ENCODE measurements around the gene BMP4. TPM values are rescaled to one million over a fixed set of nuclear protein-coding genes. Genes with fewer than 3 reads are reported as not detected.

BMP4 gene
- total and polyA plus RNA-seq, 2 donors (not counting 3 experiments of a cell fraction or from before 2014, with no cell fraction given), result 238 to 311 TPM

DNA sequence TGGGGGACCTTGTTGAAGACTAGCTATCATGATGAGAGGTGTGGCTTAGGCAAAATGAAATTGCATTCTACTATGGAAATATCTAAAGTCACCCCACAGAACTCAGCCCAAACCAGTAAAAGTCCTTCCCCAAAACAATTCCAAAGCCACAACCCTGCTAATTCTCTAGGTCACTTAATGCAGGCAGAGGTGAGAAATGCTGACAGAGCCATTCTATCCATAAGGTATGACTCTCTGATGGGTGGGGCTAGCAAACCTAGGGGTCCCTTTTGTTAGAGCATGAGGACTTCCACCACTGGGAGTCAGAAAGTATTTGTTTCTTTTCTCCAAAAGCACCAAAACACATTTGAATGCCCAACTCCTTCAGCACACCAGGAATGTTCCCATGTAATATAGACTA is 12.7 kb upstream of the BMP4 start:
- H3K4me2 ChIP-seq (ENCODE audit: insufficient read depth, low read length), result no peak overlapping the region
- dilution Hi-C loops (cut with MboI; ENCODE audit: extremely low pct_ligation_motif_present, low sequenced_read_pairs) (no loop called here), intact Hi-C loops (cut with micrococcal nuclease) (no loop called here)
- TF ChIP-seq FOS (IDR thresholded peaks at IDR 0.05; ENCODE audit: borderline replicate concordance, insufficient read depth, low read length) (no peak), JUN (IDR thresholded peaks at IDR 0.05; ENCODE audit: borderline replicate concordance, insufficient read depth, insufficient read length, low read depth) (no peak), EZH2 (IDR thresholded peaks at IDR 0.05; ENCODE audit: borderline replicate concordance, low read depth, low read length, severe bottlenecking) (no peak), POLR2A (IDR thresholded peaks at IDR 0.05; ENCODE audit: low read depth, low read length) (no peak), POLR2AphosphoS5 (IDR thresholded peaks at IDR 0.05; ENCODE audit: insufficient read depth, low read depth, low read length) (no peak), MYC (IDR thresholded peaks at IDR 0.05; ENCODE audit: low read depth, low read length) (no peak), GATA2 (IDR thresholded peaks at IDR 0.05; ENCODE audit: insufficient read depth, insufficient read length, low read depth, low read length) (no peak)
- TF ChIP-seq, protein P1, sequence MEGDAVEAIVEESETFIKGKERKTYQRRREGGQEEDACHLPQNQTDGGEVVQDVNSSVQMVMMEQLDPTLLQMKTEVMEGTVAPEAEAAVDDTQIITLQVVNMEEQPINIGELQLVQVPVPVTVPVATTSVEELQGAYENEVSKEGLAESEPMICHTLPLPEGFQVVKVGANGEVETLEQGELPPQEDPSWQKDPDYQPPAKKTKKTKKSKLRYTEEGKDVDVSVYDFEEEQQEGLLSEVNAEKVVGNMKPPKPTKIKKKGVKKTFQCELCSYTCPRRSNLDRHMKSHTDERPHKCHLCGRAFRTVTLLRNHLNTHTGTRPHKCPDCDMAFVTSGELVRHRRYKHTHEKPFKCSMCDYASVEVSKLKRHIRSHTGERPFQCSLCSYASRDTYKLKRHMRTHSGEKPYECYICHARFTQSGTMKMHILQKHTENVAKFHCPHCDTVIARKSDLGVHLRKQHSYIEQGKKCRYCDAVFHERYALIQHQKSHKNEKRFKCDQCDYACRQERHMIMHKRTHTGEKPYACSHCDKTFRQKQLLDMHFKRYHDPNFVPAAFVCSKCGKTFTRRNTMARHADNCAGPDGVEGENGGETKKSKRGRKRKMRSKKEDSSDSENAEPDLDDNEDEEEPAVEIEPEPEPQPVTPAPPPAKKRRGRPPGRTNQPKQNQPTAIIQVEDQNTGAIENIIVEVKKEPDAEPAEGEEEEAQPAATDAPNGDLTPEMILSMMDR (IDR thresholded peaks at IDR 0.05; ENCODE audit: extremely low read depth in 1 of 2, insufficient read depth in 1 of 2, low read depth in 1 of 2, low read length in 2 of 2), result no peak
- TF ChIP-seq, protein P2, sequence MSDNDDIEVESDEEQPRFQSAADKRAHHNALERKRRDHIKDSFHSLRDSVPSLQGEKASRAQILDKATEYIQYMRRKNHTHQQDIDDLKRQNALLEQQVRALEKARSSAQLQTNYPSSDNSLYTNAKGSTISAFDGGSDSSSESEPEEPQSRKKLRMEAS (IDR thresholded peaks at IDR 0.05; ENCODE audit: insufficient read depth, insufficient read length), result no peak
- H2AFZ ChIP-seq (ENCODE audit: low read depth, low read length), result no peak overlapping the region
- POLR2A ChIA-PET, result no interaction called here
- H4K20me1 ChIP-seq (replicated peaks; ENCODE audit: control insufficient read depth, extremely low read depth, insufficient read depth, low read length), result no peaks in the 10 kb centered on the region
- no peak overlapping the region for H3K4me3 ChIP-seq (replicated peaks in 1 of 3; ENCODE audit: insufficient read depth in 1 of 3, low read depth in 1 of 3, low read length in 3 of 3)
- H3K4me1 ChIP-seq (ENCODE audit: control insufficient read depth, extremely low read depth, insufficient read depth, low read length), result no peaks in the 10 kb centered on the region
- H3K9ac ChIP-seq (replicated peaks; ENCODE audit: extremely low read depth, insufficient read depth, low read length), result no peak overlapping the region
- H3K9me3 ChIP-seq (replicated peaks; ENCODE audit: control insufficient read depth, insufficient read depth, low read length), result no peaks in the 10 kb centered on the region
- DNase-seq (ENCODE audit: low read depth, low spot score) (no peak), FAIRE-seq (no peak)
- no peaks in the 10 kb centered on the region for H3K79me2 ChIP-seq (ENCODE audit: control insufficient read depth, insufficient read depth, low read length)
- H3K9me1 ChIP-seq (replicated peaks; ENCODE audit: control insufficient read depth, extremely low read depth, insufficient read depth, low read length), result no peaks in the 10 kb centered on the region
- CTCF ChIA-PET, result interaction anchor here (1.5 kb wide), 1 partner anchor 206 kb away, joined by 4 read pairs; no protein-coding TSS in a partner anchor
- no peak overlapping the region for H3K27ac ChIP-seq (ENCODE audit: insufficient read depth, low read depth, low read length)
- H3K36me3 ChIP-seq (ENCODE audit: control insufficient read depth in 2 of 2, extremely low read depth in 1 of 2, insufficient read depth in 2 of 2, low read length in 2 of 2), result no peaks in the 10 kb centered on the region
- no TSS peak for BruUV-seq (replicated peaks)
- H3K27me3 ChIP-seq (ENCODE audit: control insufficient read depth in 2 of 2, insufficient read depth in 2 of 2, low read length in 2 of 2), result no peaks in the 10 kb centered on the region
